ENCODE results near the gene AGBL4.

AGBL4 gene

DNA sequence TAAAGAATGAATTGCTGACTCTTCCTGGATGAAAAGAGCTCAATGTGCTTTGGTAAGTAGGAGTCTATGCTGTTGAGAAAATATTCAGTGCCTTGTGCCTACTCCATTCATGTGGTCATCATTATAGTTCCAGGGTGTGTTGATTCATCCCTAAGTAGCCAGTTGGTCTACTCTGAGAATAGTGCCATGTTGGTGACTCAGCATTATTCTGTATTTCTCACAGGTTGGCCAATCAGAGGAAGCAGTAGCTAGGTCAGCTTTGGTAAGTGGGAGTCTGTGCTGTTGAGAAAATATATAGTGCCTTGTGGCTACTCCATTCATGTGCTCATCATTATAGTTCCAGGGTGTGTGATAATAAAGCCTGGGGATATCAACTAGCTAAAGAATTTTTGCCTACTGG lies 397.3 kb downstream of the AGBL4 start:
- H4K20me1 ChIP-seq: no peaks in the 10 kb centered on the region
- no peaks in the 10 kb centered on the region for H3K36me3 ChIP-seq
- H3K4me2 ChIP-seq: no peak overlapping the region
- no peaks in the 10 kb centered on the region for H3K27me3 ChIP-seq
- H3K4me3 ChIP-seq: no peak overlapping the region
- TF ChIP-seq Cebpa-rat (IDR thresholded peaks at IDR 0.05): no peak
- no peaks in the 10 kb centered on the region for H3K4me1 ChIP-seq
- H3K27ac ChIP-seq: no peak overlapping the region
- no peak overlapping the region for H3K9ac ChIP-seq
- H3K9me3 ChIP-seq (replicated peaks in 1 of 11): no peaks in the 10 kb centered on the region

DNA sequence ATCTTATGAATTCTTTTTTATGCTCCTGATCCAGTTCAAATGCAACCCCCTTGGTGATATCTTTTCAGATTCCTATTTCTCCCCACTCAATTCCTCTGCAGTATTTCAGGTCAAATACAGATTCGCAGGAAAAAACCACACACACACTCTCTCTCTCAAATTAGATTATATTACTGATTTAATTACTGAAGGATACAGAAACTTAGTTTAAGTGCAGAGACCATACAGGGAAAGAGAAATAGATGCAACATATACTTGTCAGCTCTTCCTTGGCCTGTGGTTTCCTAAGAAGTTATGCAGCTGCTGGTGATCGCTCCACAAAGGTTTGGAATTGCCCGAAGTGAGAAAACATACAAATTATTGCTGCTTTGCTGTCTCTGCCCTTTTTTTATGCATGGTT lies 400.9 kb downstream of the AGBL4 start:
- H3K36me3 ChIP-seq: no peaks in the 10 kb centered on the region
- no peak overlapping the region for H3K4me3 ChIP-seq
- no peaks in the 10 kb centered on the region for H4K20me1 ChIP-seq
- TF ChIP-seq Cebpa-rat (IDR thresholded peaks at IDR 0.05): no peak
- H3K9me3 ChIP-seq (replicated peaks in 1 of 11): peaks cover 4 to 19% (median 12%) of the 10 kb centered on the region in 11 experiments; a peak in 10 of 22 replicates
- no peak overlapping the region for H3K4me2 ChIP-seq
- H3K27ac ChIP-seq: no peak overlapping the region
- no peaks in the 10 kb centered on the region for H3K27me3 ChIP-seq
- no peaks in the 10 kb centered on the region for H3K4me1 ChIP-seq
- no peak overlapping the region for H3K9ac ChIP-seq

DNA sequence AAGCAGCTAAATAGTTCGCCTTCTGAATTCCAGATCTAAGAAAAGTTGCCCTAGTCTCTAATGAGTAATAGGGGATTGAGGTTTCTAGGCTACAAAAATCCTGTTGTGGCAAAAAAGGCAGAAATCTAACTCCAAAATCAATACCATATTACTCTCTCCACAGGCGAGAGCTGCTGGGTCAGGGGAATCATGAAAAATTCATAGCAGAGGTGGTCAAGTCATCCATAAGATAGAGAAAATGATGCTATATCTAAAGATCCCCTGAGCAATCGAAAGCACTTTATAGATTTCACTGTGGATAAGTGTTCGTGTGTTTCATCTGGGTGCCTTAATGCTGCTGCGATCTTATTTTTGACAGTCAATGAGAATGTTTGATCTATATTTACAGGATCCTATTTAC lies 417.7 kb downstream of the AGBL4 start:
- no peaks in the 10 kb centered on the region for H3K36me3 ChIP-seq
- H3K4me2 ChIP-seq: no peak overlapping the region
- H3K9me3 ChIP-seq (replicated peaks in 1 of 11): peaks cover 7 to 13% (median 8%) of the 10 kb centered on the region in 11 experiments; a peak in 20 of 22 replicates
- H3K27ac ChIP-seq: no peak overlapping the region
- no peaks in the 10 kb centered on the region for H3K27me3 ChIP-seq
- no peak for TF ChIP-seq Cebpa-rat (IDR thresholded peaks at IDR 0.05)
- no peaks in the 10 kb centered on the region for H4K20me1 ChIP-seq
- no peaks in the 10 kb centered on the region for H3K4me1 ChIP-seq
- no peak overlapping the region for H3K4me3 ChIP-seq
- H3K9ac ChIP-seq: no peak overlapping the region

DNA sequence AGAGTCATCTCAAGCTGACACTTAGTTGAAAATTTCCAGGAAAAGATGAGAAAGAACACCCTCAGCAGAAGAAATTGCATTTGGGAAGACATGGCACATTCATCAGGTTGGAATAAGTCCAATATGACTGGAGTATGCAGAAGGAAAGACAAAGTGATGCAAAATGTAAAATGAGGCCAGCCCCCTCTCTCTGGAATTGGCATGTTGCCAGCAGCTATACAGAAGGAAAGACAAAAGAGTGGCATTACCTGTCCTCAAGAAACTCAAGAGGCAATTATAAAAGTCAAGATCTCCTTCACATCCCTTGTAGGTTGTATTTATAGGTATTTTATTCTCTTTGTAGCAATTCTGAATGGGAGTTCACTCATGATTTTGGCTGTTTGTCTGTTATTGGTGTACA lies 426.3 kb downstream of the AGBL4 start:
- H3K9ac ChIP-seq: no peak overlapping the region
- H3K4me1 ChIP-seq: no peaks in the 10 kb centered on the region
- H3K4me3 ChIP-seq: no peak overlapping the region
- peaks cover 16 to 30% (median 22%) of the 10 kb centered on the region in 11 experiments; a peak in 21 of 22 replicates for H3K9me3 ChIP-seq (replicated peaks in 1 of 11)
- H3K27me3 ChIP-seq: no peaks in the 10 kb centered on the region
- TF ChIP-seq Cebpa-rat (IDR thresholded peaks at IDR 0.05): no peak
- H3K27ac ChIP-seq: no peak overlapping the region
- H3K36me3 ChIP-seq: no peaks in the 10 kb centered on the region
- H3K4me2 ChIP-seq: no peak overlapping the region
- H4K20me1 ChIP-seq: no peaks in the 10 kb centered on the region

DNA sequence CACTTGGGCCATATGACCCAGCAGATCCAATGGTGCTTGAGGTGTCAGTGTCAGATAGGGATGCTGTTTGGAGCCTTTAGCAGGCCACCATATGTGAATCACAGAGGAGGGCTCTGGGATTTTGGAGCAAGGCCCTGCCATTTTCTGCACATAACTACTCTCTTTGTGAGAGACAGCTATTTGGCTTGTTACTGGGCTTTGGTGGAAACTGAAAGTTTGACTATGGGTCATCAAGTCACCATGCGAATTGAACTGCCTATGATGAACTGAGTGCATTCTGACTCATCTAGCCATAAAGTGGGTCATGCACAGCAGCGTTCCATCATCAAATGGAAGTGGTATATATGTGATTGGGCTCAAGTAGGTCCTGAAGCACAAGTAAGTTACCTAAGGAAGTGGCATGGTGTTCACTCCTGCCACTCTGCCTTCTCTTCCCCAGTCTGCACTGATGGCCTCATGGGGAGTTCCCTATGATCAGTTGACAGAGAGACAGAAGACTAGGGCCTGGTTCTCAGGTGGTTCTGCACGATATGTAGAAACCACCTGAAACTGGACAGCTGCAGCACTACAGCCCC lies 447.3 kb downstream of the AGBL4 start:
- H3K9ac ChIP-seq: no peak overlapping the region
- H4K20me1 ChIP-seq: no peaks in the 10 kb centered on the region
- H3K36me3 ChIP-seq: no peaks in the 10 kb centered on the region
- no peaks in the 10 kb centered on the region for H3K4me1 ChIP-seq
- no peak overlapping the region for H3K27ac ChIP-seq
- H3K4me3 ChIP-seq: no peak overlapping the region
- H3K4me2 ChIP-seq: no peak overlapping the region
- peaks cover 23 to 40% (median 31%) of the 10 kb centered on the region in 11 experiments for H3K9me3 ChIP-seq (replicated peaks in 1 of 11)
- TF ChIP-seq Cebpa-rat (IDR thresholded peaks at IDR 0.05): no peak
- no peaks in the 10 kb centered on the region for H3K27me3 ChIP-seq

DNA sequence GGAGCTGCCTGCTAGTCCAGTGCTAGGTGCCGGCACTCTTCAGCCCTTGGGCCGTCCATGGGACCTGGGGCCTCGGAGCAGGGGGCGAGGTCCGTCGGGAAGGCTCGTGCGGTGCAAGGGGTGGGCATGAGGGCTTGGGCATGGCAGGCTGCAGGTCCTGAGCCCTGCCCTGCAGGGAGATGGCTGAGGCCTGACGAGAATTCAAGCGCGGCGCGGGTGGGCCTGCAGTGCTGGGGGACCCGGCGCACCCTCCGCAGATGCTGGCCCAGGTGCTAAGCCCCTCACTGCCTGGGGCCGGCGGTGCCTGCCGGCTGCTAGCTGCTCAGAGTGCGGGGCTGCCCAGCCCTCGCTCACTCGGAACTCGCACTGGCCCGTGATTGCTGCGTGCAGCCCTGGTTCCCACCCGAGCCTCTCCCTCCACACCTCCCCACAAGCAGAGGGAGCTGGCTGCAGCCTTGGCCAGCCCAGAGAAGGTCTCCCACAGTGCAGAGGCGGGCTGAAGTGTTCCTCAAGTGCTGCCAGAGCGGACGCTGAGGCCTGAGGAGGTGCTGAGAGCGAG lies 467.0 kb downstream of the AGBL4 start:
- Histone ChIP-seq H3K27me3 (no peaks in the 10 kb centered on the region), H3K27ac (no peak overlapping the region), H3K4me1 (no peaks in the 10 kb centered on the region), H4K20me1 (no peaks in the 10 kb centered on the region), H3K36me3 (no peaks in the 10 kb centered on the region), H3K4me3 (no peak overlapping the region), H3K4me2 (no peak overlapping the region), H3K9me3 (replicated peaks in 1 of 11) (peaks cover 0 to 11% (median 6%) of the 10 kb centered on the region in 11 experiments; a peak in 8 of 22 replicates), H3K9ac (no peak overlapping the region)
- TF ChIP-seq Cebpa-rat (IDR thresholded peaks at IDR 0.05): no peak

DNA sequence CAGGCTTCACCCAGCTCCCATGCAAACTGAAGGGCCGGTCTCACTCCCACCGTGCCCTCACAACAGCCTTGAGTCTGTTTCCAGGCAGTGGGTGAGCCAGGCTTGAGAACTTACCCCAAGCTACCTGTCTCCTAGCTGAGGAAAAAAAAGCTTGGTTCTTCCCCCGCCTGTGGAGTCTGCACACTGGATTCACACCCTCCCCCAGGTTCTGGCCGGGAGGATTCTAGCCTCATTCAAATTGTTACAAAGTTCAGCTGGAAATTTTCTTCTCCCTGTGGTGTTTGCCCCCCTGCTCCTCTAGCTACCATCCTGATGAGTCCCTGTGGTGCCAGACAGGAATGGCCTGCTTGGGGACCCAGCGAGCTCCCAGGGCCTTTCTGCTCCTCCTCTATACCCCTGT lies 471.7 kb downstream of the AGBL4 start:
- H3K9ac ChIP-seq: no peak overlapping the region
- H3K36me3 ChIP-seq: no peaks in the 10 kb centered on the region
- H3K27ac ChIP-seq: no peak overlapping the region
- no peak overlapping the region for H3K4me3 ChIP-seq
- H4K20me1 ChIP-seq: no peaks in the 10 kb centered on the region
- TF ChIP-seq Cebpa-rat (IDR thresholded peaks at IDR 0.05): no peak
- no peaks in the 10 kb centered on the region for H3K27me3 ChIP-seq
- H3K4me2 ChIP-seq: no peak overlapping the region
- peaks cover 0 to 11% (median 6%) of the 10 kb centered on the region in 11 experiments; a peak in 8 of 22 replicates for H3K9me3 ChIP-seq (replicated peaks in 1 of 11)
- no peaks in the 10 kb centered on the region for H3K4me1 ChIP-seq

DNA sequence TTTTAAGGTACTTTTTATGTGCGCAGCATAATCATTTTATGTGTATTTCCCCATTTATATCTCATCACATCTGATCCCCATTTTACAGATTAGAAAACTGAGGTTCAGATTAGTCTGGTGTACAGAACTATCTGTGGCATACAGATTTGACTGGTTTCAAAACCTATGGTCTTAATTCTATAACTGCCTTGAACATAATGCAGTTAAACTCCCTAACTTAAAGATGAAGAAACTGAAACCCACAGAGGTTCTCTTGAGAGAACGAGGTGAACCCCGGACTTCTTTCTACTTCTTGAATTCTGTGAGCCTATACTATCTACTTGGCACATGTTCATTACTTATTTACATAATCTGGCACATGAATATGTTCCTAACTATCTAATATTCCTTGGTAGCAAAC lies 479.1 kb downstream of the AGBL4 start:
- no peak for TF ChIP-seq Cebpa-rat (IDR thresholded peaks at IDR 0.05)
- Histone ChIP-seq H3K36me3 (no peaks in the 10 kb centered on the region), H3K27me3 (no peaks in the 10 kb centered on the region), H3K4me3 (no peak overlapping the region), H3K27ac (no peak overlapping the region), H3K4me1 (no peaks in the 10 kb centered on the region), H3K9me3 (replicated peaks in 1 of 11) (peaks cover 0 to 15% (median 8%) of the 10 kb centered on the region in 11 experiments; a peak in 15 of 22 replicates), H3K9ac (no peak overlapping the region), H4K20me1 (no peaks in the 10 kb centered on the region), H3K4me2 (no peak overlapping the region)

DNA sequence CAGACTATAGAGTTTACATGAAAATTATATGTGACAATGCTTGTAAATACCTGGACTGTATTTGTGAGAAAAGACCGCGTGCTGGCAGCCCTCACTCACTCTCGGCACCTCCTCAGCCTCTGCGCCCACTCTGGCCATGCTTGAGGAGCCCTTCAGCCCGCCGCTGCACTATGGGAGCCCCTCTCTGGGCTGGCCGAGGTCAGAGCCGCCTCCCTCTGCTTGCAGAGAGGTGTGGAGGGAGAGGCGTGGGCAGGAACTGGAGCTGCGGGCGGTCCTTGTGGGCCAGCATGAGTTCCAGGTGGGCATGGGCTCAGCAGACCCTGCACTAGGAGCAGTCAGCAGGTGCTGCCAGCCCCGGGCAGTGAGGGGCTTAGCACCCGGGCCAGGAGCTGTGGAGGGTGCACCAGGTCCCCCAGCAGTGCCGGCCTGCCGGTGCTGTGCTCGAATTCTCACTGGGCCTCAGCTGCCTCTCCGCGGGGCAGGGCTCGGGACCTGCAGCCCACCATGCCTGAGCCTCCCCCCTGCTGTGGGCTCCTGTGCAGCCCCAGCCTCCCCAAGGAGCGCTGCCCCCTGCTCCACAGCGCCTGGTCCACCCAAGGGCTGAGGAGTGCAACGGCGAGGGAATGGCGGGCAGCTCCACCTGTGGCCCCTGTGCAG lies 482.5 kb downstream of the AGBL4 start:
- Histone ChIP-seq H3K4me3 (no peak overlapping the region), H3K9me3 (replicated peaks in 1 of 11) (peaks cover 0 to 15% (median 8%) of the 10 kb centered on the region in 11 experiments; a peak in 15 of 22 replicates), H3K9ac (no peak overlapping the region), H3K4me2 (no peak overlapping the region), H3K27ac (no peak overlapping the region), H3K4me1 (no peaks in the 10 kb centered on the region), H4K20me1 (no peaks in the 10 kb centered on the region), H3K36me3 (no peaks in the 10 kb centered on the region), H3K27me3 (no peaks in the 10 kb centered on the region)
- TF ChIP-seq Cebpa-rat (IDR thresholded peaks at IDR 0.05): no peak

Measured in BLaER1 treated with 17β-estradiol and CSF1 and Interleukin-3, amounts not matched to agents 10 nM and 100 nM (cell line).